ENCODE results near the gene RNF166. TPM values are rescaled to one million over a fixed set of nuclear protein-coding genes. Genes with fewer than 3 reads are reported as not detected.

RNF166 gene
- total RNA-seq, 1 experiment from 2014 or later, result 26.5 TPM

GRCh38 chr16:88732961-88733294, 26.7 kb upstream of the RNF166 start:
- H2AFZ ChIP-seq (ENCODE audit: low read length), result no peak overlapping the region
- H3K4ac ChIP-seq (ENCODE audit: low read depth, low read length), result no peak overlapping the region
- Mint-ChIP-seq H3K4me3 (no peak overlapping the region), H3K27me3 (ENCODE audit: low read depth) (no peaks in the 10 kb centered on the region; the same call in 1 of the 2 replicates), H3K36me3 (ENCODE audit: insufficient read depth in 1 of 3, low read depth in 3 of 3) (peaks cover 3 to 14% (median 8%) of the 10 kb centered on the region in 3 experiments; a peak in 6 of 7 replicates), H3K4me1 (0 out of 4 replicates have a peak, but pooled peaks cover 0 to 3% of the 10 kb centered on the region in 2 experiments), H3K27ac (no peak overlapping the region), H3K9me3 (no peaks in the 10 kb centered on the region)
- H3K27me3 ChIP-seq (ENCODE audit: insufficient read depth, low read length), result no peaks in the 10 kb centered on the region
- no peak overlapping the region for H4K91ac ChIP-seq (ENCODE audit: insufficient read length, low read depth, low read length)
- no peak overlapping the region for H2BK5ac ChIP-seq (ENCODE audit: insufficient read length, low read length)
- DNase-seq, result no peak
- H3K56ac ChIP-seq (ENCODE audit: insufficient read length, low read depth, low read length), result no peak overlapping the region
- no peak for TF ChIP-seq CTCF (conservative IDR thresholded peaks at IDR 0.05)
- H4K5ac ChIP-seq (ENCODE audit: insufficient read length, low read depth, low read length), result no peak overlapping the region
- H2BK20ac ChIP-seq (ENCODE audit: low read depth, low read length, poor library complexity, severe bottlenecking), result no peak overlapping the region
- no peaks in the 10 kb centered on the region for H3K9me3 ChIP-seq (ENCODE audit: control insufficient read depth, low read depth, low read length)
- no peak overlapping the region for H2BK12ac ChIP-seq (ENCODE audit: insufficient read length, low read depth, low read length)
- no peak overlapping the region for H2BK15ac ChIP-seq (ENCODE audit: low read depth, low read length)
- no peak overlapping the region for H3K14ac ChIP-seq (ENCODE audit: insufficient read depth, low read length)
- H3K4me1 ChIP-seq (ENCODE audit: insufficient read depth, low read length), result no peaks in the 10 kb centered on the region
- H3K4me2 ChIP-seq (ENCODE audit: insufficient read depth, insufficient read length, low read length), result no peak overlapping the region
- no peak overlapping the region for H3K9ac ChIP-seq (ENCODE audit: extremely low read depth, insufficient read length, low read length)
- H2AK5ac ChIP-seq (ENCODE audit: insufficient read length, low read length), result no peak overlapping the region
- H3K27ac ChIP-seq (ENCODE audit: insufficient read length, low read depth, low read length), result no peak overlapping the region
- H3T11ph ChIP-seq (ENCODE audit: low read length), result no peak overlapping the region
- no peaks in the 10 kb centered on the region for H3K79me2 ChIP-seq (ENCODE audit: insufficient read depth, low read length)
- no peaks in the 10 kb centered on the region for H4K20me1 ChIP-seq (ENCODE audit: control insufficient read depth, insufficient read depth, insufficient read length)
- H3K23ac ChIP-seq (ENCODE audit: insufficient read length, low read depth, low read length), result no peak overlapping the region
- no peak overlapping the region for H3K18ac ChIP-seq (ENCODE audit: insufficient read length, low read depth, low read length)
- H3K79me1 ChIP-seq (ENCODE audit: insufficient read depth, low read depth, low read length, poor library complexity, severe bottlenecking), result no peaks in the 10 kb centered on the region
- H4K8ac ChIP-seq (replicated peaks; ENCODE audit: insufficient read length, low read depth, low read length), result no peak overlapping the region
- H2BK120ac ChIP-seq (ENCODE audit: low read depth, low read length, poor library complexity, severe bottlenecking), result no peak overlapping the region
- no peaks in the 10 kb centered on the region for H3K23me2 ChIP-seq (ENCODE audit: insufficient read length, low read depth, low read length, poor library complexity, severe bottlenecking)
- WGBS (ENCODE audit: extremely low coverage, insufficient read length, low lambda C conversion rate), result no CpG with 5 or more reads among the region's 13 CpGs

Data from H9 (cell line).